NCI-H1694 treated with DMSO at 0.1 percent for 48 hours (cell line): ENCODE data around the gene HAX1.
A peak's percentile ranks its signal among the peaks of the same experiment; 100 is the strongest.
"Not testable (repeated sequence)": the region's sequence is repeated elsewhere in the genome, so short reads cannot be mapped to it uniquely, and the experiment has no call there.

Experiments used
- DNase-seq: peaks from one replicate; lab custom pipeline; 2025; lab: John Stamatoyannopoulos, UW

HAX1 gene

DNA sequence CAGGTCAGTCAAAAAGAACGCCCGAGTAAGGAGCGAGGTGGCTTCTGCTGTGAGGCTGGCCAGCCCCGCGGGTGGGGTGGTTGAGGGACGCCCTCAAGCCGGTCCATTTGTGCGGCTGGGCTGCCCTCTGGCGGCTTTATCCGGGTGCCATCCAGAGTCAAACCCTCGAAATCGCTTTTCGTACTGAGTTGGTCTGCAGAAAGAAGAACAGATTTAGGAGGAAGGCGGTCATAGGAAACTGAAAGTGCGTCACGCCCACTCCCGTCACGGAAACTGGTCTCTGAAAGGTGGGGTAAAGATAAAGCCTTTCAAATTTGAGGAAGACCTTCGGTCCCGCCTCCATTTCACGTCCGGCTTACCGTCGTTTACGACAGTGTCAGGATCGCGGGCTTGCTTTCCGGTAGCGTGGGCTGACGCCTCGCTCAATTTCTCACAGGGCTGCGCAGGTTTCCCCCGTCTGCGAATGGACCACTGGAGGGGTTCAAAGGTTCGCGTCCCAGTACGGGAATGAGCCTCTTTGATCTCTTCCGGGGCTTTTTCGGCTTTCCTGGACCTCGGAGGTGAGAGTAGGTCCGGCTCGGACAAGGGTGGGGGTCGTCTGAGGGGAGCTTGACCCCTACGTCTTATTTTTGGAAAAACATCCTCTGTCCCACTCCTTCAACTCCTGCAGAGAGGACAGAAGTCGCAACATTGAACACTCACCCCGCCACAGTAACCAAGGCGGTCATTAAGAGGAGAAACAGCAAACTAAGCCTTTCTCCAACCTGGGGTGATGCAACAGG is at the start of gene HAX1:
HAX1 (plus strand) TSS at position 413 of the 782 bp plus-strand sequence; CDS start at position 508, 95 bp downstream.
- peak; percentile 99 for DNase-seq

- DNase-seq, result no peak
Observed at GRCh38 chr1:154222918-154223317, 49.5 kb upstream of the HAX1 start.

- DNase-seq, result no peak
Observed at GRCh38 chr1:154223621-154224020, 48.8 kb upstream of the HAX1 start.

DNA sequence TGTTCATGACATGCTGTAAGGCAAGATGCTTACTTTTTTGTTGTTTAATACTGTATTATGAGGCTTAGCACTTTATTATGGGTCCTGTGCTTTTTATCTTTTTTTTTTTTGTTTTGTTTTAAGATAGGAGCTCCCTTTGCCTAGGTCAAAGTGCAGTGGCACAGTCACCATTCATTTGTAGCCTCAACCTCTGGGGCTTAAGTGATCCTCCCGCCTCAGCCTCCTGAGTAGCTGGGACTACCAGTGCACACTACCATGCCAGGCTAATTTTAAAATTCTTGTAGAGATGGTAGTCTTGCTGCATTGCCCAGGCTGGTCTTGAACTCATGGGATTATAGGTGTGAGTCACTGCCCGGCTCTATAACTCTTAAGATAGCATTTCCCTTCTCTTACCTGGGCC is 47.1 kb upstream of the HAX1 start:
- no peak for DNase-seq

GRCh38 chr1:154231112-154231511 is 41.3 kb upstream of the HAX1 start:
- DNase-seq, result not testable (repeated sequence)

DNA sequence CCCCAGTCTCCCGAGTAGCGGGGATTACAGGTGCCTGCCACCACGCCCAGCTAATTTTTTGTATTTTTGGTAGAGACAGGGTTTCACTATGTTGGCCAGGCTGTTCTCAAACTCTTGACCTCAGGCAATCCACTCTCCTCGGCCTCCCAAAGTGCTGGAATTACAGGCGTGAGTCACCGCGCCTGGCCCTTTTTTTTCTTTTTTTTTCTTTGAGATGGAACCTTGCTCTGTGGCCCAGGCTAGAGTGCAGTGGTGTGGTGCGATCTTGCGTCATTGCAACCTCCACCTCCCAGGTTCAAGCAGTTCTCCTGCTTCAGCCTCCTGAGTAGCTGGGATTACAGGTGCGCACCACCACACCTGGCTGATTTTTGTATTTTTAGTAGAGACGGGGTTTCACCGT is 39.3 kb upstream of the HAX1 start:
- not testable (repeated sequence) for DNase-seq

DNA sequence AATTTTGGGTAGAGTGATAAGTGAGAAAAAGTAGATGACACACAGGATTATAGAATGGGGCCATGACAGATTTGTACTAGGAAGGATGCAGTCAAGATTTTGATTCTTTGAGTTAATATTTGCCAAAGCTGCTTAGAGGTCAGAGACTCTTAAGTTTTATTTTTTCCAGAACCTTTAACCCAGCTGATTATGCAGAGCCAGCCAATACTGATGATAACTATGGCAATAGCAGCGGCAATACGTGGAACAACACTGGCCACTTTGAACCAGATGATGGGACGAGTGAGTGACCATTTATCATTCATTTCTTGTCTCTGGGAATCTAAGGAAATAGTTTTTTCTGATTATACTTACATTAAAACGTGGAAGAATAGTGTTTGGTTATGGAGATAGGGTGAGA is 35.6 kb upstream of the HAX1 start:
- no peak for DNase-seq

- no peak for DNase-seq
Observed at GRCh38 chr1:154237435-154237834, 35.0 kb upstream of the HAX1 start.

GRCh38 chr1:154237880-154238506 is 34.4 kb upstream of the HAX1 start:
- DNase-seq, result no peak

DNA sequence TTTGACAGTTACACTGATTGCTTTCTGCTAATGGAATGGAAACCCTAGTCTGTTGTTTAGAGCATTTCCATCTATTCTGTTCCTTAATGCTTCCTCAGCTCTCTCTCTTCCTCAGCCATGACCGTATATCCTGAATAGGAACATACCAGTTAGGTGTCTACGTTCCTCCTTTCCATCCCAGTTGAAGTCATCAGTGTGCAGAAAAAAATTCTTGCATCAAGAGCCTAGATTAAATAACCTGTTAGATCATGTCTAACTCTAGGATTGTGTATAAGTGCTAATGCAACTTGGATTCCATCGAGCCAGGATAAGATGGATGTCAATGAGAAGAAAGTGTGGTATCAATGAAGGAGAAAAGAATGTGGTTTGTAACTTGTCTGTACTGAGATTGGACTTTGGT is 32.9 kb upstream of the HAX1 start:
- no peak for DNase-seq

GRCh38 chr1:154240294-154240833 is 32.1 kb upstream of the HAX1 start:
- DNase-seq, result no peak

- DNase-seq, result no peak
Observed at GRCh38 chr1:154241703-154242351, 30.6 kb upstream of the HAX1 start.

- no peak for DNase-seq
Observed at GRCh38 chr1:154253671-154254070, 18.8 kb upstream of the HAX1 start.

DNA sequence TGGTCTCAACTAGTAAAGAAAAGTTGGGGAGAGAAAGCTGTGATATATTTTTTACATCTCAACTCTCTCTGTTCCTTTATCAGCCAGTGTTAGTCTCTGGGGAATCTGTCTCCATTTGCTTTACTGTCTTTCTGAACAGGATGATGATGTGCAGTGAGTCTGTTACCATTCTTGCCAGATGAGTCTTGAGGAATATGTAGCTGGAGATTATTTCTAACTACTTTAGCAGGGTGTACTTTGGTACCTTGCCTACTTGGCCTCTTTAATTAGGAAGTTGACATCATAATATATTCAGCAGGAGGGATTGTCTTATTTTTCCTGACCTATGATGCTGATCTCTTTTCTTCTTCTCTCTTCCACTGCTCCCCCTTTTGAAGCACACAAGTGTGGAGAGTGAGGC is 15.7 kb upstream of the HAX1 start:
- DNase-seq, result no peak

- DNase-seq, result no peak
Observed at GRCh38 chr1:154258784-154259183, 13.6 kb upstream of the HAX1 start.

GRCh38 chr1:154260127-154260526 is 12.3 kb upstream of the HAX1 start:
- DNase-seq, result no peak

DNA sequence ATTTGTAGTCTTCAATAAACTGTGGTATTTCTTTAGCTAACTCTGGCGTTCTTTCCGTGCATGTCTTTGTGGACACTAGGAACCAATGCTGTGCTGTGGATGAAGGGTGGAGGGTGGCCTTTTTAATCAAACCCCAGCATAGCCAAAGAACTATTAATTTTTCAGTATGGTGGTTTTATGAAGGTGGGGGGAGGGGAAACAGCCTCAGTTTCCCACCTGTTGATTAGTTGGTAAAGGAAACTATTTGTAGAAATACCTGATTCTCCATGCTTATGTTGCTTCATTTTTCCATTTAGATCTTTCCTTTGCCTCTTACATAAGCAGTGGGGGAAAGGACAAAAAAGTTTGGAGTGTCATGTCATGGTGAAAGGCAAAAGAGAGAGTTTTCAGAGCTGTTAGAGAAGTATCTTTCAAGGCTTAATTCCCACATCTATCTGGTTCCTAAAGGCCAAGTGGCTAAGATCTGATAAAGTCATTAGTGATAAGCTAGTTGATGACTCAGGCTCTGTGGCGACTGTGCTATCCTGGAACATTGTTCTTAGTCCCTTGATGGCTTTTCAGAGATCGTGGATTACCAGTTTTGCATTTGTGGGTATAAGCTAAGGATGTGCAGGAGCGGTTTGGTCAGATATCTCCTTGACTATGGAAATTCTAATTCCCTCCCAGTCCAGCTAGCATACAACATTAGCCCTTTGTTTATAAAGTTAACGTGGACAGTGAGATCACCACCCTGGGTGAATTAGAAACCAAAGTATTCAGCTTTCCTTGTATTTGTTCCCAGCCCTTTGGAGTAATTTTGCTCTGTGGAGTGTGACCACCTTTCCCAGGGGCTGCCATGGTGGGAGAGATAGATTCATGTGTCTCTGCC is 8.7 kb upstream of the HAX1 start:
- no peak for DNase-seq

GRCh38 chr1:154264454-154264853 is 8.0 kb upstream of the HAX1 start:
- DNase-seq, result no peak

GRCh38 chr1:154265586-154265985 is 6.8 kb upstream of the HAX1 start:
- DNase-seq, result no peak

DNA sequence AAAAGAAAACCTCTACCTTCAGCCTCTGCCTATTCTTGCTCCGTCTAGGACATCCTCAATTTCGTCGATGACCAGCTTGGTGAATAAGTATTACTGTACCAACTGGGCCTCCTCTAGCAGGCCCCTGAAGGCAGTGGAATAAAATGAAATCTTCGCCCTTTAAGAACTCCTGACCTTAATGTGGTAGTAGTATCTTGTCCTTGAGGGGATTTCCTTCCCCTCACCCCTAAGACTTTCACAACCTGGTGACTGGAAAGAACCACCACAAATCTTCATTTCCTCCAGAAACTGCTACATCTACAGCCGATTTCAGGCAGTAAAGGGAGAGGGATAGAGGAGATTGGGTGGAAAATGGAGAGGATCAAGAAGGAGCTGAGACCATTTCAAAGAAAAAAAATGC is 1.6 kb upstream of the HAX1 start:
- no peak for DNase-seq

GRCh38 chr1:154272999-154273563 is 652 bp downstream of the HAX1 start:
- no peak for DNase-seq

DNA sequence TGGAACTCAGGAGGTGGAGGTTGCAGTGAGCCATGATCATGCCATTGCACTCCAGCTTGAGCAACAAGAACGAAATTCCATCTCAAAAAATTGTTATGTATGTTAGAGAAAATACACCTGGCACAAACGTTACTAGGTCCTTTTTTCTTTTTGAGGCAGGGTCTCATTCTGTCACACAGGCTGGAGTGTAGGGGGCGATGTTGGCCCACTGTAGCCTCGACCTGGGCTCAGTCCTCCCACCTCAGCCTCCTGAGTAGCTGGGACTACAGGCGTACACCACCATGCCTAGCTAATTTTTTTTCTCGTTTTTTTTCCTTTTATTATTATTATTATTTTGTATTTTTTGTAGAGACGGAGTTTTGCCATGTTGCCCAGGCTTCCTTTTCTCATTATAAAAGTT is 4.4 kb downstream of the HAX1 start:
- DNase-seq, result no peak
